GM10266 (cell line): ENCODE data around the gene DDX23.

ENCODE experiments used
- DNase-seq: peaks from one replicate; pipeline ENCODE4 v3.0.0; 2012; ENCODE audit errors: extremely low spot score
- TF ChIP-seq, protein P1 (sequence below): IDR thresholded peaks from 2 replicates; pipeline ENCODE4 v1.5.1; 2012; ENCODE audit warnings: mild to moderate bottlenecking, low read depth; ENCODE audit not compliant: control insufficient read depth, insufficient read depth; ENCODE audit errors: missing control alignments

DDX23 gene

DNA sequence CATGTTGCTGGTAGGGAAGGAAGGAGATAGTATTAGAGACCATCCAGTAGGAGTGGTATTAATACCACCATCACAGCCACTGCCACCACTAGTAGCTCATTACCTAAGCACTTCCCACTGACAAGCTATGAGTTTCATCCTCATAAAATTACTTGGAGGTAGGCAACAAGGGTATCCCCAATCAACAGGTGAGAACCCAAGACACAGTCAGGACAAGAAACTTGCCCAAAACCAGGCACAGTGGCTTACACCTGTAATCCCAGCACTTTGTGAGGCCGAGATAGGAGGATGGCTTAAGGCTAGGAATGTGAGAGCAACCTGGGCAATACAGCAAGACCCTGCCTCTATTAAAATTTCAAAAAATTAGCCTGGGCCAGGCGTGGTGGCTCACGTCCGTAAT is 68.5 kb downstream of the DDX23 start:
- TF ChIP-seq, protein P1, sequence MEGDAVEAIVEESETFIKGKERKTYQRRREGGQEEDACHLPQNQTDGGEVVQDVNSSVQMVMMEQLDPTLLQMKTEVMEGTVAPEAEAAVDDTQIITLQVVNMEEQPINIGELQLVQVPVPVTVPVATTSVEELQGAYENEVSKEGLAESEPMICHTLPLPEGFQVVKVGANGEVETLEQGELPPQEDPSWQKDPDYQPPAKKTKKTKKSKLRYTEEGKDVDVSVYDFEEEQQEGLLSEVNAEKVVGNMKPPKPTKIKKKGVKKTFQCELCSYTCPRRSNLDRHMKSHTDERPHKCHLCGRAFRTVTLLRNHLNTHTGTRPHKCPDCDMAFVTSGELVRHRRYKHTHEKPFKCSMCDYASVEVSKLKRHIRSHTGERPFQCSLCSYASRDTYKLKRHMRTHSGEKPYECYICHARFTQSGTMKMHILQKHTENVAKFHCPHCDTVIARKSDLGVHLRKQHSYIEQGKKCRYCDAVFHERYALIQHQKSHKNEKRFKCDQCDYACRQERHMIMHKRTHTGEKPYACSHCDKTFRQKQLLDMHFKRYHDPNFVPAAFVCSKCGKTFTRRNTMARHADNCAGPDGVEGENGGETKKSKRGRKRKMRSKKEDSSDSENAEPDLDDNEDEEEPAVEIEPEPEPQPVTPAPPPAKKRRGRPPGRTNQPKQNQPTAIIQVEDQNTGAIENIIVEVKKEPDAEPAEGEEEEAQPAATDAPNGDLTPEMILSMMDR, result no peak
- DNase-seq, result no peak

DNA sequence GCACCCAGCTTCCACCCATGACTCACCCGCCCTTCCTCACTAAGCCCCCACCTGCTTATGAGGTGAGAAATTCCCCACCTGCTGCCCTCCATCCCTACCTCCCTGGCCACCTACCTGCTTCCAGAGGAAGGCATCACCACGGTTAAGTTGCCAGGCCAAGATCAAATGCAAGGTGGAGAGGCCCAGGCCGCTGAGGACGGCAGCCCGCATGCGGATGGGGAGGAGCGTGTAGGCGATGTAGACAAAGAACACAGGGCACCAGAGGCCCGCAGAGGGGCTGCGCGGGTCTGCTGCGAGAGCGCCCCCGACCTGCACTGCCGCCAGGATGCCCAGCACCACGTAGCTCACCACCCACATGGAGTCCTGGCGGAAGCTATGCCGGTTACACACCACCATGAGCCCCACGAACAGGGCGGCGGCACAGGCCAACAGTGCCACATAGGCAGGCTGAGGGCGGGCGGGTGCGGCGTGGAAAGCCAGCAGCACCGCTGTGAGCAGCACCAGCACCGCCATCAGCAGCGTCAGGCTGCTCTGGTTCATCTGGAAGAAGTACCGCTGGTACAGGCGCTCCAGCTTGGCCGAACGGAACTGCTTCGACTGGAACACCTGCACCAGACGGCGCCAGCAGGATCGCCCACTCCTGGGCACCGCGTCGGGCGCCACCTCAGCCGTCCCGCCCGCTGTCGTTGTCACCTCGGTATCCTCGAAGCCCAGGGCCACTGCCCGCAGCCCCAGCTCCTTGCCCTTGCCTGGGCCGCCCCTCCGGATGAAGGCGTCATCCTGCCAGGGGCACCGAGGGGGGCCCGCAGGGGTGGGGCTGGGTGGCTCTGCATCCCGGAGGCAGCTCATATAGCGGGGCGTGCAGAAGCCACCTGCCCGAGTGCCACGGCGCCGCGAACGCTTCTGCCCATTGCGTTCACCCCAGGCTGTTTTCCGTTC is 69.2 kb downstream of the DDX23 start:
- DNase-seq, result no peak
- TF ChIP-seq, protein P1, result no peak

DNA sequence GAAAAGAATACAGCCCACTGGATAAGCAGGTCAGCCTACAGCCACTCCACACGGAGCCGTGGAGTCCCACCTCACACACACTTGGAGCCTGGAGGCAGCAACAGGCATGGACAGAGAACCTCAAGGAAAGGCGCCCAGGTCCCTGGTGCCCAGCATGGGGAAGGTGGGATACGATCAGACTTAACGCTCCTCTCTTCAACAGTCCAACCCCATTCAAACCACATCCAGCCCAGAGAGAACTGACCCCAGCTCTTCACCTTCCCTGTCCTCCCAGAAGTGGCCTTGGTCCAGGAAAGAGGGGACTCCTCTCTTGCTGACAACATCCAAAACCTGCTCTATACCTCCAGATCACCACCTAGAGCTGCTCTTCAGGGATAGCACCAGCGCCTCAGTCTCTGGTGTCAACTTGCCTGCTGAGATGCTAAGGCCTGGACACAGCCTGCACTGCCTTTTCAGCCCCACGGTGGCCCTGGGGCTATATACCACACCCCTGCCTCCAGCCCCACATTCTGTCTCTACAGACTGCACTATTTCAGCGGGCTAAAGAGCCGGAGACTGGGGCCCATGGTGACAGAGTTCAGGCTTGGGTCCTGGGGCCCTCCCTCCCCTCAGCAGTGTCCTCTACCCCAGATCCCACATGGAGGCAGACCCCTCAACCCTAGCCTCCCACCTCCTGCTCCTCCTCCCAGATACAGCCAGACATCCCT is 70.1 kb downstream of the DDX23 start:
- no peak for DNase-seq
- TF ChIP-seq, protein P1, result no peak

DNA sequence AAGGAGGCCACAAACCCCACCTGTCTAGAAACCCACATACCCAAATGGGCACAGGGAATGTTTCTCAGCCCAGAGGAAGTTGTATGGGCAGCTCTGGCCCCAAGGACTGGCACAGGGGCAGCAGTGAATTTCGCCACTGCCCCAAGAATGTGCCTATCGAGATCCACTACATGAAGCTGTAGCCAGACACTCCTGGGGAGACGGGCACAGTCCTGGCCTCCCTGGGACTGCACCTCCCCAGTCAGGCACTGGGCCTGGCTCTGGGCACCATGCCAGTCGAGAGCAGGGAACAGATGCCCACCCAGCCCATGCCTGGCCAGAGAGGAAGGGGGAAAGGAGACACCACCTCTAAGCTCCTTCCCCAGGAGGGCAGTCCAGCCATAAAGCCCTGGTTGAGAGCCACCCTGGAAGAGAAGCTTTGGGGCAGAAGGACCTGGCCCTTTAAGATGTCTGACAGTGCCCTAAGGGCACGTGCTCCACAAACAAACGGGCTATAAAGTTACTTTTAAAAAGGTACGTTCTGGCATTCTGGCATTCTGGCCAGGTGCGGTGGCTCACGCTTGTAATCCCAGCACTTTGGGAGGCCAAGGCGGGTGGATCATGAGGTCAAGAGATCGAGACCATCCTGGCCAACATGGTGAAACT is 71.5 kb downstream of the DDX23 start:
- no peak for DNase-seq
- TF ChIP-seq, protein P1, result no peak

DNA sequence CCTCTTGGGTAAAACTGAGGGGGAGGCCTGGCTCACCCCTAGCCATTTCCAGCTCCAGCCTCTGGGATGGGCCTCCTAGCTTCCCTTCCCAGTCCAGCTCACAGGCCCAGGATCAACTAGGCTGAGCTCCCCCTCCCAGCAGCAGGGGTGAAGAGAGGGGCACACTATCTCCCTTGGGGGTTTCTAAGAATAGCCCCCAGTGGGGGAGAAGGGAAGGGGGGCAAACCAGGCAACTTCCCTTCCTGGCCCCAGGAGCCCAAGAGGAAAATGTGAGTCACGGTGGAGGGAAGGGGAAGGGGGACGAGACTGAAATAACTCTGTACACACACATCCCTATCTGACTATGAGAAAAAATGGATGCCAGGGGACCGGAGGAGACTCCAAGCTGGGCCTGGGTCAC is 72.1 kb downstream of the DDX23 start:
- DNase-seq, result peak; percentile 24

More for the DNA sequence above, 72.1 kb downstream of the DDX23 start:
- TF ChIP-seq, protein P1, result no peak
